H1 (cell line): ENCODE measurements around the gene NSD2. TPM values are rescaled to one million over a fixed set of nuclear protein-coding genes. Genes with fewer than 3 reads are reported as not detected.

ENCODE experiments used
- BCL11A ChIP-seq, 2 experiments: IDR thresholded peaks; one replicate each; pipeline ENCODE4 v1.6.1; 2011; ENCODE audit warnings: low read depth in 2 of 2, low read length in 2 of 2, mild to moderate bottlenecking in 2 of 2
- CREB1 ChIP-seq: IDR thresholded peaks from 2 replicates; pipeline ENCODE4 v1.6.1; 2012; ENCODE audit warnings: inconsistent platforms
- CTCF ChIP-seq, 3 experiments: IDR thresholded peaks; 1 replicate in 2 of 3; 2 replicates in 1 of 3; pipeline versions ENCODE4 v1.5.1 to v1.6.1; 2011; ENCODE audit warnings: low read length in 3 of 3, mild to moderate bottlenecking in 3 of 3, inconsistent platforms in 2 of 3, low read depth in 1 of 3, moderate library complexity in 1 of 3; ENCODE audit not compliant: insufficient read depth in 1 of 3; ENCODE audit errors: control extremely low read depth in 1 of 3
- E2F6 ChIP-seq: IDR thresholded peaks from 2 replicates; pipeline ENCODE4 v1.6.1; 2012; ENCODE audit warnings: inconsistent platforms
- FOSL1 ChIP-seq: IDR thresholded peaks from 2 replicates; pipeline ENCODE4 v1.6.1; 2011; ENCODE audit warnings: mild to moderate bottlenecking, low read depth, low read length, moderate library complexity; ENCODE audit not compliant: insufficient read depth
- GABPA ChIP-seq: IDR thresholded peaks from 2 replicates; pipeline ENCODE4 v1.6.1; 2011; ENCODE audit warnings: mild to moderate bottlenecking, low read length, moderate library complexity, borderline replicate concordance; ENCODE audit not compliant: insufficient read depth
- KDM4A ChIP-seq: IDR thresholded peaks from one replicate; pipeline ENCODE4 v1.7.1; 2012; ENCODE audit warnings: low read depth, mild to moderate bottlenecking, moderate library complexity, low read length, inconsistent platforms; ENCODE audit not compliant: severe bottlenecking
- KDM5A ChIP-seq: fragments of 200-600 bp; IDR thresholded peaks from 2 replicates; pipeline ENCODE4 v1.7.1; 2012; ENCODE audit warnings: mild to moderate bottlenecking, low read length, inconsistent platforms, mixed read lengths
- MAX ChIP-seq: IDR thresholded peaks from 2 replicates; pipeline ENCODE4 v1.6.1; 2012; ENCODE audit warnings: inconsistent platforms
- PHF8 ChIP-seq: fragments of 200-600 bp; sonication (generic); conservative IDR thresholded peaks from 2 replicates; pipeline ENCODE4 v1.7.1; 2012; ENCODE audit warnings: low read depth, mild to moderate bottlenecking, inconsistent platforms, low read length, moderate library complexity
- POLR2A ChIP-seq, 2 experiments: IDR thresholded peaks; 1 replicate in 1 of 2; 2 replicates in 1 of 2; pipeline ENCODE4 v1.6.1; 2011; ENCODE audit warnings: low read depth in 2 of 2, low read length in 2 of 2, mild to moderate bottlenecking in 2 of 2; ENCODE audit errors: control extremely low read depth in 1 of 2
- RBBP5 ChIP-seq: IDR thresholded peaks from 2 replicates; pipeline ENCODE4 v1.7.1; 2012; ENCODE audit warnings: low read depth, mild to moderate bottlenecking, inconsistent platforms, low read length, moderate library complexity, borderline replicate concordance
- SIRT6 ChIP-seq: IDR thresholded peaks from one replicate; pipeline ENCODE4 v1.7.1; 2012; ENCODE audit warnings: low read length, inconsistent platforms
- SP4 ChIP-seq: IDR thresholded peaks from 2 replicates; pipeline ENCODE4 v1.6.1; 2012; ENCODE audit warnings: low read length, inconsistent platforms
- SRF ChIP-seq: IDR thresholded peaks from 2 replicates; pipeline ENCODE4 v1.6.1; 2011; ENCODE audit warnings: mild to moderate bottlenecking, low read depth, low read length, moderate library complexity
- TAF1 ChIP-seq: IDR thresholded peaks from 2 replicates; pipeline ENCODE4 v1.6.1; 2011; ENCODE audit warnings: mild to moderate bottlenecking, low read depth, low read length
- TBP ChIP-seq: IDR thresholded peaks from 2 replicates; pipeline ENCODE4 v1.6.1; 2011; ENCODE audit warnings: low read depth, low read length, improper control_type of control experiment
- YY1 ChIP-seq: IDR thresholded peaks from 2 replicates; pipeline ENCODE4 v1.6.1; 2011; ENCODE audit warnings: low read depth, mild to moderate bottlenecking, low read length
- ZNF274 ChIP-seq: IDR thresholded peaks from 2 replicates; pipeline ENCODE4 v1.7.0; 2012; ENCODE audit warnings: low read length, borderline replicate concordance; ENCODE audit errors: extremely low read depth
- polyA plus RNA-seq, 7 experiments: library from polyadenylated mRNA; depleted of rRNA in 3 of 7; stranded (reverse) in 5 of 7; unstranded in 2 of 7; fragments of >200 nt in 5 of 7; fragments of 200-250 nt in 2 of 7; gene quantifications; 1 replicate in 5 of 7; 2 replicates in 1 of 7; 4 replicates in 1 of 7; pipeline versions ENCODE4 v1.2.1 to v1.2.3, GENCODE V29; 2011 to 2013; ENCODE audit warnings: missing spikeins in 2 of 7, mixed read lengths in 2 of 7
- total RNA-seq: library from RNA; stranded (reverse); fragmentation: NEBNext Ultra II Directional; extraction: Animal tissue kit (Norgen Biotek cat#: 25700); gene quantifications from 2 replicates; pipeline ENCODE4 v1.2.1, GENCODE V29; 2021

Gene NSD2
- total and polyA plus RNA-seq, 2 of the 8 experiments (the other 6 are each of a cell fraction or from before 2014, with no cell fraction given): 26.7 to 129 TPM

- TF ChIP-seq TBP (peak; percentile 20; the same call in 1 of the 2 replicates), CTCF (IDR thresholded peaks at IDR 0.05; ENCODE audit: control extremely low read depth in 1 of 3, insufficient read depth in 1 of 3, low read depth in 1 of 3, low read length in 3 of 3) (peak in 1 of 3 experiments; percentile 5; a peak in 1 of 4 replicates), FOSL1 (0 out of 2 replicates have a peak, but pooled peaks have one; percentile 34), RBBP5 (peak; percentile 0; the same call in 1 of the 2 replicates), MAX (no peak; the same call in 1 of the 2 replicates), E2F6 (0 out of 2 replicates have a peak, but pooled peaks have one; percentile 2), ZNF274 (no peak), BCL11A (IDR thresholded peaks at IDR 0.05; ENCODE audit: low read depth in 2 of 2, low read length in 2 of 2) (no peak), PHF8 (peak; percentile 55; the same call in 1 of the 2 replicates), YY1 (peak; percentile 63; the same call in 1 of the 2 replicates), SIRT6 (no peak), SRF (no peak), POLR2A (IDR thresholded peaks at IDR 0.05; ENCODE audit: control extremely low read depth in 1 of 2, low read depth in 2 of 2, low read length in 2 of 2) (peak in 1 of 2 experiments; percentile 59; a peak in 1 of 3 replicates), KDM5A (no peak), KDM4A (peak; percentile 91), TAF1 (peak; percentile 30; the same call in 1 of the 2 replicates), SP4 (0 out of 2 replicates have a peak, but pooled peaks have one; percentile 46), GABPA (0 out of 2 replicates have a peak, but pooled peaks have one; percentile 10), CREB1 (peak; percentile 75; the same call in 1 of the 2 replicates)
These were observed 14.9 kb upstream of the NSD2 start, which contains the start of gene LETM1 (continued) for GRCh38 chr4:1856071-1856942.
